Type B pancreatic cell (in vitro differentiated cells): ENCODE measurements around the gene PCBP3. TPM values are rescaled to one million over a fixed set of nuclear protein-coding genes. Genes with fewer than 3 reads are reported as not detected.

Experiments used
- DNase-seq: peaks from one replicate; pipeline ENCODE4 v3.0.0; 2021; ENCODE audit warnings: mixed read lengths; ENCODE audit not compliant: unreplicated experiment; ENCODE audit errors: extremely low spot score
- H3K27ac Mint-ChIP-seq: 2 replicates; pipeline ENCODE4 v1.8.0; 2021; ENCODE audit warnings: mild to moderate bottlenecking, mixed read lengths
- H3K27me3 Mint-ChIP-seq: 2 replicates; pipeline ENCODE4 v1.8.0; 2021; ENCODE audit warnings: mixed read lengths
- H3K36me3 Mint-ChIP-seq: 2 replicates; pipeline ENCODE4 v1.8.0; 2021; ENCODE audit warnings: mixed read lengths
- H3K4me1 Mint-ChIP-seq: one replicate; pipeline ENCODE4 v1.8.0; 2021; ENCODE audit warnings: mixed read lengths; ENCODE audit not compliant: unreplicated experiment
- H3K4me3 Mint-ChIP-seq: 2 replicates; pipeline ENCODE4 v1.8.0; 2021; ENCODE audit warnings: mild to moderate bottlenecking, mixed read lengths
- H3K9me3 Mint-ChIP-seq: 2 replicates; pipeline ENCODE4 v1.8.0; 2021; ENCODE audit warnings: mixed read lengths
- total RNA-seq: library from RNA; stranded (reverse); gene quantifications from 2 replicates; pipeline ENCODE4 v1.2.1, GENCODE V29; 2021; ENCODE audit warnings: low replicate concordance
- TF ChIP-seq, protein P1 (sequence below): fragments of 200-600 bp; sonication (generic); conservative IDR thresholded peaks from 2 replicates; pipeline ENCODE4 v1.5.0; 2021; ENCODE audit warnings: antibody characterized with exemption, mild to moderate bottlenecking

The PCBP3 gene
- total RNA-seq, 1 donor from 2014 or later: 5.5 TPM

DNA sequence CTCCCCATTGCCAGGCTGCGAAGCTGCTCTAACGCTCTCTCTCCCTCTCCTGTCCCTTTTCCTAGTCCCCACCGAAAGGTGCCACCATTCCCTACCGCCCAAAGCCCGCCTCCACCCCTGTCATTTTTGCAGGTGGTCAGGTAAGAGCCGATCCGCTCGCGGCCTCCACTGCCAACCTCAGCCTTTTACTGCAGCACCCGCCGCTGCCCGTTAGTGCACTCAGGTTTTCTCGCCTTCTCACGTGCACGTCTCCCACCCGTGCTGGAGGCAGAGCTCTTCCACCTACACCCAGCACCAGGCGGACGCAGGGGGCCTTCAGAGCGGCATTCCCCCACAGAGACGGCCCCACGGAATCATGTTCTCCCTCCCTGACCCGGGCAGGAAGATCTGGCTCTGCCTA is 270.4 kb downstream of the PCBP3 start:
- Mint-ChIP-seq H3K4me3 (no peak overlapping the region), H3K36me3 (no peaks in the 10 kb centered on the region), H3K27ac (no peak overlapping the region), H3K4me1 (no peaks in the 10 kb centered on the region), H3K9me3 (no peaks in the 10 kb centered on the region), H3K27me3 (no peaks in the 10 kb centered on the region)
- DNase-seq: no peak
- TF ChIP-seq, protein P1, sequence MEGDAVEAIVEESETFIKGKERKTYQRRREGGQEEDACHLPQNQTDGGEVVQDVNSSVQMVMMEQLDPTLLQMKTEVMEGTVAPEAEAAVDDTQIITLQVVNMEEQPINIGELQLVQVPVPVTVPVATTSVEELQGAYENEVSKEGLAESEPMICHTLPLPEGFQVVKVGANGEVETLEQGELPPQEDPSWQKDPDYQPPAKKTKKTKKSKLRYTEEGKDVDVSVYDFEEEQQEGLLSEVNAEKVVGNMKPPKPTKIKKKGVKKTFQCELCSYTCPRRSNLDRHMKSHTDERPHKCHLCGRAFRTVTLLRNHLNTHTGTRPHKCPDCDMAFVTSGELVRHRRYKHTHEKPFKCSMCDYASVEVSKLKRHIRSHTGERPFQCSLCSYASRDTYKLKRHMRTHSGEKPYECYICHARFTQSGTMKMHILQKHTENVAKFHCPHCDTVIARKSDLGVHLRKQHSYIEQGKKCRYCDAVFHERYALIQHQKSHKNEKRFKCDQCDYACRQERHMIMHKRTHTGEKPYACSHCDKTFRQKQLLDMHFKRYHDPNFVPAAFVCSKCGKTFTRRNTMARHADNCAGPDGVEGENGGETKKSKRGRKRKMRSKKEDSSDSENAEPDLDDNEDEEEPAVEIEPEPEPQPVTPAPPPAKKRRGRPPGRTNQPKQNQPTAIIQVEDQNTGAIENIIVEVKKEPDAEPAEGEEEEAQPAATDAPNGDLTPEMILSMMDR: no peak

DNA sequence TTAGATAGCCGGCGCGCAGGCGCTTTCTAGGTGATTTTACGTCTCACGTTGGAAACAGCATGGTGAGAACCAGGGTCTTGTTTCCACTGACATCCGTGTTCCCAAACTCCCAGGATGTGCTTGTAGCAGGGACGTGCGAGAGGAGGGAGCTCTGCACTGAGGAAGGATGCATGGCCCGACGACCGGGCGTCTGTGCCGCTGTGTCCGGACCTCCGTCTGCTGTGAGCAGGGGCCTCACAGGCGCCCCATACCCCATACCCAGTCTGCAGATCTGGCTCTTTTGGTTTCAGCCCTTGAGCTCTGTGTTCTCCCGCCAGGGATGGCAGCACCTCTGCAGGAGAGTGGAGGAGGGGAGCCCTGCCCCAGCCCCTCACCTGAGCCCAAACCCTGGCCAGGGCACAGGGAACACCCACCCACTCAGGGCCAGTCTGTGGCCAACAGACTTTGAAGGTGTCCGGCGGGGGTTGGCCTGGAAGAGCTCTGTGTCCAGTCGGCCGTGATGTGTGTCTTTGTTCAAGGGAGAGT is 270.9 kb downstream of the PCBP3 start:
- no peak overlapping the region for H3K4me3 Mint-ChIP-seq
- DNase-seq: no peak
- TF ChIP-seq, protein P1: no peak
- no peak overlapping the region for H3K27ac Mint-ChIP-seq
- H3K27me3 Mint-ChIP-seq: no peaks in the 10 kb centered on the region
- no peaks in the 10 kb centered on the region for H3K36me3 Mint-ChIP-seq
- no peaks in the 10 kb centered on the region for H3K4me1 Mint-ChIP-seq
- H3K9me3 Mint-ChIP-seq: no peaks in the 10 kb centered on the region

DNA sequence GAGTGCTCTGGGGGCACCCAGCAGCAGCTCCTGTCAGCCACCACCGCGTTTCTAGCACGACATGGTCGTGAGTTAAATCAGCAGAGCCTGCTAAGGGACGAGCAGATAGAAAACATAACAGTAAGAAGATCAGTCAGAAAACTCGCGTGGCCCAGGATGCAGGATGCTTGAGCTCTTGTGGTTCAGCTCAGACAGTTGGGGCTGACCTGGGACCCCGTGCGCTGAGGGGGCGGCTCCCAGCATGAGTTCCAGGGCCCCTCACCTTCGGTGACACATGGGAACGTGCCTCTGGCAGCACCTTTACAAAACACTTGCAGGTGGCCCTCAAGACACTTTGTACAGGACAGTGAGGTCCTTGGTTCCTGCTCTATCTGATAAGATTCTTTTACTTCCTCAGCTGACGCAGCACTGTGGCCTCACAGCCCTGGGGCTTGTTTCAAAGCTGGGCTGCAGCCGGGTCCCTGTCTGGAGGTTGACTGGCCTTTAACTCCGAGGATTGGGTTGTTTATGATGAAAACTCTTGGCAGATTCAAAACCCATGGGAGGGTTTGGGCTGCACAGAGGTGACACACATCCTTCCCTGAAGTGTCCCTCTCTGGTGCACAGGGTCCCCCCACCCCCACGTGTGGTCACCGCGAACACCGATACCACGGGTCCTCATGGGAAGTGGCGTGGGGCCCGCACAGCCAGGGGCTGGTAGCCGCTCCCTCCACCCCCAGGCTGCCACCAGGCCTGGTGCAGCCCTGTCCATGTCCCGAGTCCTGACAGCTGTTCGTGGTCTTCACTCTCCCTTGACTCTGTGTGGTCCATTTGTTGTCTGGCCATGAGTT is 272.7 kb downstream of the PCBP3 start:
- H3K4me1 Mint-ChIP-seq: no peaks in the 10 kb centered on the region
- no peak overlapping the region for H3K4me3 Mint-ChIP-seq
- DNase-seq: no peak
- H3K27ac Mint-ChIP-seq: no peak overlapping the region
- H3K9me3 Mint-ChIP-seq: no peaks in the 10 kb centered on the region
- H3K36me3 Mint-ChIP-seq: no peaks in the 10 kb centered on the region
- H3K27me3 Mint-ChIP-seq: no peaks in the 10 kb centered on the region
- TF ChIP-seq, protein P1: no peak

DNA sequence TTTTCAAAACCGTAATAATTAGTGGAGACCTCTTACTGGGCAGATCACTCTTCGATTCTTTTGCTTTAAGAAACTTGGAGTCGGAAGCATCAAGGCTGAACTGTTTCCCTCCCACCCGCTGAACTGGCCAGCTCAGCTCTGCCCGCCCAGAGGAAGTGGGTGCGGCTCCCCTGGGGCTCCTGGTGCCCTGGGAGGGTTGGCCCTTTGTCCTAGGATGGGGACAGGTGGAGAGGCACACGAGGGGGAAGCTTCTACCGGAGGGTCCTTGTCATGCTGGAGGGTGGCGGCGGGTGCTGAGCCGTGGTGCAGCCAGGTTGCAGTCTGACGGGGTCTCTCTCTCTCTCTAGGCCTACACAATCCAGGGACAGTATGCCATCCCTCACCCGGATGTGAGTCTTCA is 273.7 kb downstream of the PCBP3 start:
- Mint-ChIP-seq H3K36me3 (no peaks in the 10 kb centered on the region), H3K9me3 (no peaks in the 10 kb centered on the region), H3K27ac (no peak overlapping the region), H3K4me1 (no peaks in the 10 kb centered on the region), H3K4me3 (no peak overlapping the region), H3K27me3 (no peaks in the 10 kb centered on the region)
- DNase-seq: no peak
- TF ChIP-seq, protein P1: no peak

DNA sequence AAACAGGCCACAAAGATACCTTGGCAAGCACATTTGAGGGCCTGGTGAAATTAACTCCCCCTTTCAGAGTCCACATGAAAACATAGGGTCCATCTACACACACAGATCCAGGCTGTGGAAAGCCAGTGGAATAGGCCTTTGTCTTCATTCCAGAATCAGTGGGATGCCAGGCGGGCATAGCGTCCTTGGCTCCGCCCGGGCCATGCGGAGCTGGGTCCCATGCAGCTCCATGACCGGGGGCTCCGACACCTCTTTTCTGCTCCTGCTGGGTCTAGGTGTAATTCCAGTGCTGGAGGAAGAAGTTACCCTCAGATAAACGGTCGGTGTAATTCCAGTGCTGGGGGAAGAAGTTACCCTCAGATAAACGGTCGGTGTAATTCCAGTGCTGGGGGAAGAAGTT is 274.5 kb downstream of the PCBP3 start:
- H3K9me3 Mint-ChIP-seq: no peaks in the 10 kb centered on the region
- H3K27ac Mint-ChIP-seq: no peak overlapping the region
- H3K4me1 Mint-ChIP-seq: peaks cover under 1% of the 10 kb centered on the region
- TF ChIP-seq, protein P1: no peak
- DNase-seq: no peak
- H3K36me3 Mint-ChIP-seq: no peaks in the 10 kb centered on the region
- H3K4me3 Mint-ChIP-seq: no peak overlapping the region
- peaks cover under 1% of the 10 kb centered on the region for H3K27me3 Mint-ChIP-seq
